ENCODE data around the gene HSD17B14.

The HSD17B14 gene

GRCh38 chr19:48822514-48822913, 13.8 kb downstream of the HSD17B14 start:
- no peak for DNase-seq

DNA sequence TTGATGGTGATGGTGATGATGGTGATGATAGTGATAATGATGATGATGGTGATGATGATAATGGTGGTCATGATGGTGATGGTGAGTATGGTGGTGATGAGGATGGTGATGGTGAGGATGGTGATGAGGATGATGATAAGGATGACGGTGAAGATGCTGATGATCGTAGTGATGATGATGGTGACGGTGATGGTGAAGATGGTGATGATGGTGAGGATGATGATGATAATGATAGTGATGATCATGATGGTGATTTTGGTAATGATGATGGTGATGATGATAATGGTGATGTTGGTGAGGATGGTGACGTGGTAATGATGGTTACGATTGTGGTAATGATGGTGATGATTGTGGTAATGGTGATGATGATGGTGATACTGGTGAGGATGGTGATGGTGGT, 14.7 kb downstream of the HSD17B14 start:
- no peak for DNase-seq

DNA sequence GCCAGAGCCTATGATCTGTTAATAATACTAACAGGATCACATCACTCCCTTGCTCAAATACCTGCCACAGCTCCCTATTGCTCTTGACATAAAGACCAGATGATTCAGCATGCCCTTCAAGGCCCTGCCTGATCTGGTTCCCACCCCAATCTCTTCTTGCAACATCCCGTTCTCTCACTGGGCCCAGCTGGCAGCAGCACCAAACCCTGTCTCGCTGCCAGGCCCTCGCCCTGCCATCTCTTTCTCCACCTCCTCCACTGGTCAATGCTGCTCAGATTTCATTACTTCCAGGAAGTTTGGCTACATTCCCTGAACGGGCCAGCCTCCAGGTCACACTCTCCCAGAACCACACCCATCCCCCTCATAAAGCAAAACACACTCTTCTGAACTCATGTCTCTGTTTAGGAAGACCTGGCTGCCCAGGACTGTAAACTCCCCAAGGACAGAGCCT, 16.9 kb downstream of the HSD17B14 start:
- DNase-seq: no peak

- DNase-seq: no peak
These were observed 18.0 kb downstream of the HSD17B14 start for GRCh38 chr19:48818234-48818820.

DNA sequence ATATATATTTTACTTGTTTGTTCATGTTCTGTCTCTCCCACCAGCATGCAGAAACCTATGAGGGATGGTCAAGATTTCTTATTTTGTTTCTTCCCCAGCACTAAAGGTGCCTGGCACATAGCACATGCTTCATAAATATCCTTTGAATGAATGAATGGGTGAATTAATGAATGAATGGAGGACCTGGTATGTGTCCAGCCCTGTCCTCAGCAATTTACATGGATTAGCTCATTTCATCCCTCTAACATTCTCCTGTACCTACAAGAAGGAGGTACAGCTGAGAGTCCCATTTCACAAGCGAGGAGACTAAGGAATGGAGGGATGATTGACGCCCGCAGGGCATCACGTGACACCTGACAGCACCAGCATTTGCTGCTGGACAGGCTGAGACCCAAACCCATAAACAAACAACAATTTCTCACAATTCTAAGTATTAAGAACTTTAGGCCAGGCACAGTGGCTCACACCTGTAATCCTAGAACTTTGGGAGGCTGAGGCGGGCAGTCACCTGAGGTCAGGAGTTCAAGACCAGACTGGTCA, 18.6 kb downstream of the HSD17B14 start:
- DNase-seq: no peak

DNA sequence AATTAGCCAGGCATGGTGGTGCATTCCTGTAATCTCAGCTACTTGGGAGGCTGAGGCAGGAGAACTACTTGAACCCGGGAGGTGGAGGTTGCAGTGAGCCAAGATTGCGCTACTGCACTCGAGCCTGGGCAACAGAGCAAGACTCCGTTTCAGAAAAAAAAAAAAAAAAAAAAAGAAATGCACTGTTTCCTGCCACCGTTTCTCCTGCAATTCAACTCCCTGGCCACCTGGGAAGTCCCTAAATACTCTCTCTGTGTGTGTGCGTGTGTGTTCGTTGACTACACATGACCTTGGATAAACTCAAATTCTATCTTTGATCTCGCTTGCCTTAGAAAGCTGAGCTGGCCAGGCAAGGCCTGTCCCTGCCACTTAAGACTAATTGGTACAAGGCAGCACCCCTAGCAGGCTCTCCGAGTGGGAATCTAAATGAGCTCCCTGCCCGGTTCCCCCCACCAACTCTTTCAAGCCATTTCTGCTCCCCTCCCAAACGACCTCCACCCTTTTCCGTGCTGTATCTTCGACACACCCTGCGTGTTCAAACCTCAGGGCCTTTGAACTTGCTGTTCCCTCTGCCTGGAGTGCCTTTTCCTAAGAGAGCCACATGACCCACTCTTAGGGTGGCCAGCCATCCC, 20.3 kb downstream of the HSD17B14 start:
- peak; percentile 40 for DNase-seq

- DNase-seq: no peak
These were observed 21.4 kb downstream of the HSD17B14 start for GRCh38 chr19:48814895-48815294.

DNA sequence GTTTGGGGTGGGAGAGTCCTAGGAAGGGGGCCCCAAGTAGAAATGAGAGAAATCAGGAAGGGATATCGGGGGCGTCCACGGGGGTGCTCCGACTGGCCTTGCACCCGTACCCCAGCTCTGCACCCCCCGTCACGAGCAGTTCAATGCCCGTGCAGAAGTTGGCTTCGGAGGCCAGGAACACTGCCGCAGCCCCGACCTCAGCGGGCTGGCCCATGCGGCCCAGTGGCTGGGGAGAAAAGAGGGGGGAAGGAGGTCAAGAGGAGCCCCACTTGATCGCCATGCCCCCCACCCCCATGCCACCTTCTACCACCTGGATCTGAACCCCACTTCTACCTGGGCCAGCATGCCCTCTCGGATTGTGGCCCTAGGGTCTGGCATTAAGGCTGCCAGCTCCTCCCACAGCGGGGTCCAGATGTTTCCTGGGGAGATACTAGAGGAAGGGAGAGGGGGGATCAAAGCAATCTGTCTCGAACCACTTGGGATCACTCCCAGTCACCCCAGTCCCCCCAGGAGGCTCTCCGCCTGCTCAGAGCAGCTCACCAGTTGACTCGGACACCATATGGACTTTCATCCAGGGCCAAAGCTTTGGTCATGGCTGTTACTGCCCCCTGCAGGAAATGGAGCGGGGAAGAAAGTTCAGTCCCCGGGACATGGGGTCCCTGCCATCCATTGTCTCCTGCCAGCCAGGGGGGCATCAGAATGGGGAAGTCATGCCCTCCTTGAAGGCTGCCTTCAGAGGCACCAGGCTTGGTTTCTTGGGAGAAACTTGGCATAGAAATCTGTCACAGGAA, 23.0 kb downstream of the HSD17B14 start:
- DNase-seq: no peak

GRCh38 chr19:48812094-48812929, 24.0 kb downstream of the HSD17B14 start:
- peak; percentile 91 for DNase-seq

DNA sequence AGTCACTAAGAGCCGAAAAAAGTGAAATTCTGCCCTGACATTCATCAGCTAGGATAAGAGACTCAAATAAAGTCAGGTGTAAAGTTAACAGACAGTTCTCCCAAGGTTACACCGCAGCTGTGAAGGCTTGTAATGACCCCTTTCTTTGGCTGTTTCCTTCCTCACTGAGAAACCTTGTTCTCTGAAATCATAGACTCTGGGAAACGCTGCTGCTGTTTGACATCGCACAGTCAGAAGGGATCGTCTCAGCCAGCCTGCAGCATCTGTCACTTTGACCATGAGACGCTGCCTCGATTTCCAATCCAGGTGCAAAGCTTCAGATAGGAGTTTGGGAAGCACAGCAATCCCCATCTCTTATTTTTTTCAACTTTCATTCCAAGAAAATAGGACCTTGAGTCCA, 26.1 kb downstream of the HSD17B14 start:
- peak; percentile 27 for DNase-seq

GRCh38 chr19:48807590-48808308, 28.5 kb downstream of the HSD17B14 start:
- peak; percentile 64 for DNase-seq

GRCh38 chr19:48806818-48807589, 29.3 kb downstream of the HSD17B14 start:
- DNase-seq: peak; percentile 84

DNA sequence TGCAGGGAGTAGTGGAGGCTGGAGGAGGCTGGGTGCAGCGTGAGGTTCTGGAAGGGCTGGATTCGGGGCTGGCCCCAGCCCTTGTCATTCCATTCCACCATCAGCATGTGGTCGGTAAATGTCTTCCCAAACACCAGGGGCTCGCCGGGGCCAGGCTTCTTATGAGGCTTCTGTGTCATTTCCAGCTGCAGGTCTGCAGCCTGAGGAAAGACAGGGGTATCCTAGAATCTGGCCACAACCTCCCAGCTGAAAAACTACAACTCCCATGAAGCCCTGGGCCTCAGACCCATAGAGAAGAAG, 29.8 kb downstream of the HSD17B14 start:
- DNase-seq: no peak

- DNase-seq: no peak
These were observed 30.8 kb downstream of the HSD17B14 start for GRCh38 chr19:48805452-48805851.

DNA sequence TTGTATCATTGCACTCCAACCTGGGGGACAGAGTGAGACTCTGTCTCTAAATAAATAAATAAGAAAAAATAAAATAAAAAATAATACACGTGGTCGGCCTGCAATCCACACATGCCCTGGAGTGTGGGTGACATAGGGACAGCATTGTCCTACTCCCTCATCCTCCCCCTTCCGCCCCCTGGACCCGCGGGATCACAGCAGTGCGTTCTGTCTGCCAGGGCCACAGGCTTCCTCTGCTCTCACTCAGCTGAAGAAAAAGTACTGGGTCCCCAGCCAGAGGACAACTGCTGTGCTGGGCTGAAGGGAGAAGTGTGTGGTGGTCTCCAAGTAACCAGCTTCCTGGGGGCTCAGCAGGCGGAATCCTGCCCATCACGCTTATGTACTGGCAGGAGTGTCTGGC, 31.8 kb downstream of the HSD17B14 start:
- DNase-seq: no peak

GRCh38 chr19:48802623-48803022, 33.7 kb downstream of the HSD17B14 start:
- no peak for DNase-seq

- no peak for DNase-seq
These were observed 36.7 kb downstream of the HSD17B14 start for GRCh38 chr19:48799358-48800300.

DNA sequence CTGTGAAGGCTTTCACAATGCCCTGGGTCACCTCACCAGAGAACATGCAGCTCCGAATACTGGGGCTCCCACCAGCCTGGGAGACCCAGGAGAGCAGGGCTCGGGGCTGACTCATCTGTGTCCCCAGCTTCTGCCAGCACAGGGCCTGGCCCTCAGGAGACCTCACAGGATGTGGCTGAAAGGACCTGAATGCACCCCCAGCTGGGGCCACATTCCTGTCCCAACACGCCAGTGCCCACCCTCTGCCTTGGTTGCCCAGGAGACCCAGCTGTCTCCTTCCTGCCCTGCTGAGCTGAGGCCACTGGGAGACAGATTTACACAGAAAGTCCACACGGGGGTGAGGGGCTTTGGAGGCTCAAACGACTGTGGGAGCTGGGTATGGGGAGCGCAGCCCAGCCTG, 37.4 kb downstream of the HSD17B14 start:
- DNase-seq: no peak

DNA sequence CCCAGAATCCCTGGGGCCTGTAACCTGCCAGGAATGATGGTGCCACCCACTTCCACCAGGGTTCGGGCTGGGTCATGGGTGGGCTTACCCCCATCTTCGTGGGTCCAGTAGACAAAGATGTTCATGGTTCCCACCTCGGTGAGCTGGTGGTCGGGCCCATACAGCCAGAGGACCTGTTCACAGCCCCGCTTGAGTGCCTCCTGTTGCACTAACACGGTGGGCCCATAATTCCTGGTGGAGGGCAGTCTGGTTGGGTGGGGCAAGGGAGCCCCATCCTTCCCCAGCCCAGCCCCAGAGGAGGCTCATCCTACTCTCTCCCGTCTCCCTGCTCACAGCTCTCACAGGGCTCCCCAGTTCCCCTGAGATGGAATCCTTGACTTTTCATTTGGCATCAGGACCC, 39.2 kb downstream of the HSD17B14 start:
- no peak for DNase-seq

- no peak for DNase-seq
These were observed 39.8 kb downstream of the HSD17B14 start for GRCh38 chr19:48796298-48797083.
